Mammary epithelial cell (primary cell): Measurements from ENCODE around the gene ANKS6.

Source experiments
- CTCF ChIP-seq, 2 donors: IDR thresholded peaks in 1 of 2; conservative IDR thresholded peaks in 1 of 2; 2 replicates each; pipeline ENCODE4 v1.5.1; 2011 to 2012; ENCODE audit warnings: inconsistent platforms in 2 of 2, low read length in 2 of 2, mild to moderate bottlenecking in 2 of 2, control low read depth in 1 of 2, low read depth in 1 of 2; ENCODE audit not compliant: insufficient read depth in 1 of 2; ENCODE audit errors: extremely low read depth in 1 of 2
- EZH2 ChIP-seq: IDR thresholded peaks from 2 replicates; pipeline ENCODE4 v1.6.1; 2012; ENCODE audit warnings: low read length, inconsistent platforms, borderline replicate concordance

- TF ChIP-seq CTCF (conservative IDR thresholded peaks at IDR 0.05 in 1 of 2, IDR thresholded peaks at IDR 0.05 in 1 of 2; ENCODE audit: extremely low read depth in 1 of 2, insufficient read depth in 1 of 2, low read depth in 1 of 2, low read length in 2 of 2), result no peak
- no peak for TF ChIP-seq EZH2
Observed at GRCh38 chr9:98730871-98731270, 65.5 kb downstream of the ANKS6 start.
